ENCODE results near the gene PRKAA1.

PRKAA1 gene

GRCh38 chr5:40798012-40798800 lies at the start of gene PRKAA1:
PRKAA1 (minus strand) TSS chr5:40798374; CDS start chr5:40798189, 185 bp downstream.
- peak; percentile 91 for DNase-seq

- DNase-seq: no peak
These were observed 49.4 kb upstream of the PRKAA1 start for GRCh38 chr5:40847525-40847924.

- no peak for DNase-seq
These were observed 48.2 kb upstream of the PRKAA1 start for GRCh38 chr5:40846371-40846770.

GRCh38 chr5:40844565-40844964 lies 46.4 kb upstream of the PRKAA1 start:
- no peak for DNase-seq

GRCh38 chr5:40842351-40842750 lies 44.2 kb upstream of the PRKAA1 start:
- no peak for DNase-seq

- DNase-seq: peak; percentile 17
These were observed 43.1 kb upstream of the PRKAA1 start, which contains the start of gene CARD6 for GRCh38 chr5:40841068-40841805. CARD6 (plus strand) TSS chr5:40841367; CDS start chr5:40841383, 16 bp downstream.

- peak; percentile 46 for DNase-seq
These were observed 39.9 kb upstream of the PRKAA1 start for GRCh38 chr5:40838086-40838485.

- peak; percentile 93 for DNase-seq
These were observed 36.9 kb upstream of the PRKAA1 start, which contains the start of gene RPL37 for GRCh38 chr5:40834849-40835787. RPL37 (minus strand) TSS chr5:40835222; CDS start chr5:40835185, 37 bp downstream.

GRCh38 chr5:40834391-40834848 lies 36.2 kb upstream of the PRKAA1 start:
- DNase-seq: peak; percentile 73

- DNase-seq: no peak
These were observed 35.6 kb upstream of the PRKAA1 start for GRCh38 chr5:40833712-40834229.

- DNase-seq: no peak
These were observed 34.2 kb upstream of the PRKAA1 start for GRCh38 chr5:40832345-40832744.

- DNase-seq: no peak
These were observed 33.4 kb upstream of the PRKAA1 start for GRCh38 chr5:40831346-40832210.

- DNase-seq: no peak
These were observed 31.8 kb upstream of the PRKAA1 start for GRCh38 chr5:40829748-40830533.

- DNase-seq: no peak
These were observed 30.8 kb upstream of the PRKAA1 start for GRCh38 chr5:40828690-40829661.

- no peak for DNase-seq
These were observed 30.0 kb upstream of the PRKAA1 start for GRCh38 chr5:40828021-40828631.

GRCh38 chr5:40827188-40827977 lies 29.2 kb upstream of the PRKAA1 start:
- no peak for DNase-seq

GRCh38 chr5:40826489-40827187 lies 28.5 kb upstream of the PRKAA1 start:
- DNase-seq: no peak
